HepG2 (cell line): Measurements from ENCODE around the gene CLEC20A. TPM values are rescaled to one million over a fixed set of nuclear protein-coding genes. Genes with fewer than 3 reads are reported as not detected.

Experiments used
- GLMP ChIP-seq: sonication (generic); formaldehyde crosslinking; IDR thresholded peaks from 2 replicates; pipeline ENCODE4 v1.9.0; 2021; ENCODE audit warnings: missing genetic modification reagents, mild to moderate bottlenecking, borderline replicate concordance
- KLF13 ChIP-seq: sonication (generic); formaldehyde crosslinking; IDR thresholded peaks from 2 replicates; pipeline ENCODE4 v1.4.0; 2020; ENCODE audit warnings: mild to moderate bottlenecking, missing genetic modification reagents
- MED13 ChIP-seq: sonication (generic); formaldehyde crosslinking; IDR thresholded peaks from 2 replicates; pipeline ENCODE4 v1.5.0; 2020; ENCODE audit warnings: missing genetic modification reagents
- MTA1 ChIP-seq: sonication (generic); formaldehyde crosslinking; IDR thresholded peaks from 2 replicates; pipeline ENCODE4 v1.4.0; 2020; ENCODE audit warnings: missing genetic modification reagents, mild to moderate bottlenecking, borderline replicate concordance
- POLR2A ChIP-seq, 2 experiments: IDR thresholded peaks; 2 replicates each; pipeline ENCODE4 v1.6.1; 2011; ENCODE audit warnings: low read depth in 2 of 2, low read length in 2 of 2, mild to moderate bottlenecking in 1 of 2, moderate library complexity in 1 of 2; ENCODE audit not compliant: insufficient read depth in 1 of 2
- SOX13 ChIP-seq, 3 experiments: fragments of 450-650 bp in 1 of 3; sonication (generic) in 1 of 3; formaldehyde crosslinking in 1 of 3; IDR thresholded peaks in 2 of 3; conservative IDR thresholded peaks in 1 of 3; 2 replicates each; pipeline versions ENCODE4 v1.5.0 to v1.6.1; 2016 to 2020; ENCODE audit warnings: antibody characterized with exemption in 1 of 3, mild to moderate bottlenecking in 1 of 3, missing compliant biosample characterization in 1 of 3, missing genetic modification reagents in 1 of 3, moderate library complexity in 1 of 3
- ZBTB43 ChIP-seq: sonication (generic); formaldehyde crosslinking; conservative IDR thresholded peaks from 2 replicates; pipeline ENCODE4 v1.4.0; 2020; ENCODE audit warnings: missing genetic modification reagents
- ZBTB8A ChIP-seq: sonication (generic); formaldehyde crosslinking; IDR thresholded peaks from 2 replicates; pipeline ENCODE4 v1.4.0; 2020; ENCODE audit warnings: mild to moderate bottlenecking, low read depth, missing genetic modification reagents, borderline replicate concordance
- ZFX ChIP-seq: sonication (generic); formaldehyde crosslinking; IDR thresholded peaks from 2 replicates; pipeline ENCODE4 v1.4.0; 2020; ENCODE audit warnings: mild to moderate bottlenecking, low read depth, missing genetic modification reagents, moderate library complexity
- ZNF12 ChIP-seq: sonication (generic); formaldehyde crosslinking; IDR thresholded peaks from 2 replicates; pipeline ENCODE4 v1.5.0; 2020; ENCODE audit warnings: missing genetic modification reagents
- ZNF232 ChIP-seq: sonication (generic); formaldehyde crosslinking; IDR thresholded peaks from 2 replicates; pipeline ENCODE4 v1.4.0; 2020; ENCODE audit warnings: missing genetic modification reagents, borderline replicate concordance
- ZNF24 ChIP-seq: fragments of 450-650 bp; IDR thresholded peaks from 2 replicates; pipeline ENCODE4 v1.6.1; 2017; ENCODE audit warnings: antibody characterized with exemption, mild to moderate bottlenecking
- ZNF431 ChIP-seq: sonication (generic); formaldehyde crosslinking; IDR thresholded peaks from 2 replicates; pipeline ENCODE4 v1.9.0; 2022; ENCODE audit warnings: missing genetic modification reagents, low read depth, mild to moderate bottlenecking, borderline replicate concordance
- ZNF569 ChIP-seq: sonication (generic); formaldehyde crosslinking; IDR thresholded peaks from 2 replicates; pipeline ENCODE4 v1.5.0; 2020; ENCODE audit warnings: mild to moderate bottlenecking, missing genetic modification reagents, moderate library complexity, borderline replicate concordance
- ZNF577 ChIP-seq: sonication (generic); formaldehyde crosslinking; IDR thresholded peaks from 2 replicates; pipeline ENCODE4 v1.4.0; 2020; ENCODE audit warnings: mild to moderate bottlenecking, low read depth, missing genetic modification reagents, borderline replicate concordance
- ZNF660 ChIP-seq: sonication (generic); formaldehyde crosslinking; IDR thresholded peaks from 2 replicates; pipeline ENCODE4 v1.5.1; 2020; ENCODE audit warnings: mild to moderate bottlenecking, low read depth, missing genetic modification reagents, borderline replicate concordance
- ZSCAN22 ChIP-seq: sonication (generic); formaldehyde crosslinking; IDR thresholded peaks from 2 replicates; pipeline ENCODE4 v1.4.0; 2020; ENCODE audit warnings: mild to moderate bottlenecking, missing genetic modification reagents
- polyA plus RNA-seq, 8 experiments: library from polyadenylated mRNA; depleted of rRNA in 3 of 8; stranded (reverse) in 7 of 8; unstranded in 1 of 8; fragments of >200 nt; fragmentation: Illumina TruSeq in 4 of 8; extraction: Trizol in 4 of 8; gene quantifications; 2 replicates each; pipeline versions ENCODE4 v1.2.1 to v1.2.3, GENCODE V29; 2011 to 2016; ENCODE audit warnings: low read depth in 4 of 8, missing spikeins in 1 of 8, mixed read lengths in 1 of 8; ENCODE audit not compliant: insufficient read depth in 1 of 8
- total RNA-seq, 5 experiments: library from RNA; depleted of rRNA; stranded (reverse); fragments of >200 nt; fragmentation: Illumina TruSeq; extraction: Trizol; gene quantifications; 2 replicates each; pipeline ENCODE4 v1.2.3, GENCODE V29; 2016; ENCODE audit warnings: low read depth in 1 of 5
- TF ChIP-seq, protein P1 (sequence below), 2 experiments: sonication (generic) in 1 of 2; formaldehyde crosslinking in 1 of 2; IDR thresholded peaks; 2 replicates each; pipeline versions ENCODE4 v1.5.1 to v1.6.1; 2011 to 2020; ENCODE audit warnings: borderline replicate concordance in 1 of 2, low read depth in 1 of 2, low read length in 1 of 2, mild to moderate bottlenecking in 1 of 2, missing genetic modification reagents in 1 of 2, moderate library complexity in 1 of 2
- TF ChIP-seq, protein P2 (sequence below): sonication (generic); formaldehyde crosslinking; IDR thresholded peaks from 2 replicates; pipeline ENCODE4 v1.5.0; 2020; ENCODE audit warnings: missing genetic modification reagents
- TF ChIP-seq, protein P3 (sequence below): IDR thresholded peaks from 2 replicates; pipeline ENCODE4 v1.6.1; 2016
- TF ChIP-seq, protein P4 (sequence below): sonication (generic); formaldehyde crosslinking; IDR thresholded peaks from 2 replicates; pipeline ENCODE4 v1.4.0; 2020; ENCODE audit warnings: missing genetic modification reagents
- TF ChIP-seq, protein P5 (sequence below): IDR thresholded peaks from 2 replicates; pipeline ENCODE4 v1.6.1; 2012; ENCODE audit warnings: inconsistent platforms

The CLEC20A gene
- total and polyA plus RNA-seq, 2 of the 13 experiments (the other 11 are each of a cell fraction or from before 2014, with no cell fraction given), result not detected

GRCh38 chr1:178543290-178543607, 46.5 kb upstream of the CLEC20A start (continued):
- TF ChIP-seq, protein P1, sequence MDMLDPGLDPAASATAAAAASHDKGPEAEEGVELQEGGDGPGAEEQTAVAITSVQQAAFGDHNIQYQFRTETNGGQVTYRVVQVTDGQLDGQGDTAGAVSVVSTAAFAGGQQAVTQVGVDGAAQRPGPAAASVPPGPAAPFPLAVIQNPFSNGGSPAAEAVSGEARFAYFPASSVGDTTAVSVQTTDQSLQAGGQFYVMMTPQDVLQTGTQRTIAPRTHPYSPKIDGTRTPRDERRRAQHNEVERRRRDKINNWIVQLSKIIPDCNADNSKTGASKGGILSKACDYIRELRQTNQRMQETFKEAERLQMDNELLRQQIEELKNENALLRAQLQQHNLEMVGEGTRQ (IDR thresholded peaks at IDR 0.05; ENCODE audit: low read depth, low read length), result no peak
- TF ChIP-seq, protein P1 (CRISPR knock-in tag; IDR thresholded peaks at IDR 0.05; ENCODE audit: borderline replicate concordance), result no peak
- TF ChIP-seq ZNF431 (CRISPR knock-in tag) (no peak), ZFX (CRISPR knock-in tag) (0 out of 2 replicates have a peak, but pooled peaks have one; percentile 13), MTA1 (CRISPR knock-in tag) (no peak), ZNF12 (no peak), ZNF577 (CRISPR knock-in tag) (no peak), ZNF660 (CRISPR knock-in tag) (no peak), ZNF24 (no peak), ZBTB43 (CRISPR knock-in tag) (no peak), GLMP (CRISPR knock-in tag) (no peak), ZSCAN22 (CRISPR knock-in tag) (no peak), KLF13 (CRISPR knock-in tag) (no peak), SOX13 (IDR thresholded peaks at IDR 0.05) (no peak), SOX13 (CRISPR knock-in tag; conservative IDR thresholded peaks at IDR 0.05 in 1 of 2, IDR thresholded peaks at IDR 0.05 in 1 of 2) (no peak), POLR2A (IDR thresholded peaks at IDR 0.05; ENCODE audit: insufficient read depth in 1 of 2, low read depth in 2 of 2, low read length in 2 of 2) (no peak), MED13 (CRISPR knock-in tag) (no peak), ZBTB8A (CRISPR knock-in tag) (no peak), ZNF569 (CRISPR knock-in tag) (no peak), ZNF232 (CRISPR knock-in tag) (0 out of 2 replicates have a peak, but pooled peaks have one; percentile 44)
- TF ChIP-seq, protein P2, sequence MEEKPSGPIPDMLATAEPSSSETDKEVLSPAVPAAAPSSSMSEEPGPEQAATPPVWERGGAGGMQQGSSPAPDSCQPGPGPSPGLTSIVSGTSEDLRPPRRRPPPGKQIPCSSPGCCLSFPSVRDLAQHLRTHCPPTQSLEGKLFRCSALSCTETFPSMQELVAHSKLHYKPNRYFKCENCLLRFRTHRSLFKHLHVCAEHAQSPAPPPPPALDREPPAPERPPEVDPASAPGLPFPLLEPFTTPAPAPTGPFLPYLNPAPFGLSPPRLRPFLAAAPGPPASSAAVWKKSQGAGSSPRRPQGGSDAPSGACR, result 0 out of 2 replicates have a peak, but pooled peaks have one; percentile 7
- TF ChIP-seq, protein P3, sequence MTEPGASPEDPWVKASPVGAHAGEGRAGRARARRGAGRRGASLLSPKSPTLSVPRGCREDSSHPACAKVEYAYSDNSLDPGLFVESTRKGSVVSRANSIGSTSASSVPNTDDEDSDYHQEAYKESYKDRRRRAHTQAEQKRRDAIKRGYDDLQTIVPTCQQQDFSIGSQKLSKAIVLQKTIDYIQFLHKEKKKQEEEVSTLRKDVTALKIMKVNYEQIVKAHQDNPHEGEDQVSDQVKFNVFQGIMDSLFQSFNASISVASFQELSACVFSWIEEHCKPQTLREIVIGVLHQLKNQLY (CRISPR knock-in tag), result 0 out of 2 replicates have a peak, but pooled peaks have one; percentile 1
- TF ChIP-seq, protein P4, sequence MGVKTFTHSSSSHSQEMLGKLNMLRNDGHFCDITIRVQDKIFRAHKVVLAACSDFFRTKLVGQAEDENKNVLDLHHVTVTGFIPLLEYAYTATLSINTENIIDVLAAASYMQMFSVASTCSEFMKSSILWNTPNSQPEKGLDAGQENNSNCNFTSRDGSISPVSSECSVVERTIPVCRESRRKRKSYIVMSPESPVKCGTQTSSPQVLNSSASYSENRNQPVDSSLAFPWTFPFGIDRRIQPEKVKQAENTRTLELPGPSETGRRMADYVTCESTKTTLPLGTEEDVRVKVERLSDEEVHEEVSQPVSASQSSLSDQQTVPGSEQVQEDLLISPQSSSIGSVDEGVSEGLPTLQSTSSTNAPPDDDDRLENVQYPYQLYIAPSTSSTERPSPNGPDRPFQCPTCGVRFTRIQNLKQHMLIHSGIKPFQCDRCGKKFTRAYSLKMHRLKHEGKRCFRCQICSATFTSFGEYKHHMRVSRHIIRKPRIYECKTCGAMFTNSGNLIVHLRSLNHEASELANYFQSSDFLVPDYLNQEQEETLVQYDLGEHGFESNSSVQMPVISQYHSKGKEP (CRISPR knock-in tag), result no peak
- TF ChIP-seq, protein P5, sequence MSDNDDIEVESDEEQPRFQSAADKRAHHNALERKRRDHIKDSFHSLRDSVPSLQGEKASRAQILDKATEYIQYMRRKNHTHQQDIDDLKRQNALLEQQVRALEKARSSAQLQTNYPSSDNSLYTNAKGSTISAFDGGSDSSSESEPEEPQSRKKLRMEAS, result 0 out of 2 replicates have a peak, but pooled peaks have one; percentile 5
